Epithelial cell of esophagus (primary cell): Measurements from ENCODE around the gene C1orf50.

ENCODE experiments used
- DNase-seq: peaks from one replicate; pipeline ENCODE4 v3.0.0; 2010; ENCODE audit warnings: low read depth
- H3K4me3 ChIP-seq: 2 replicates; pipeline ENCODE4 v1.5.1; 2011; ENCODE audit warnings: mild to moderate bottlenecking, low read length, control low read depth
- CTCF ChIP-seq: IDR thresholded peaks from 2 replicates; pipeline ENCODE4 v1.5.1; 2011; ENCODE audit warnings: low read depth, mild to moderate bottlenecking, low read length, control low read depth, inconsistent platforms; ENCODE audit not compliant: insufficient read depth; ENCODE audit errors: missing control alignments

The C1orf50 gene

GRCh38 chr1:42731585-42731984, 35.5 kb upstream of the C1orf50 start:
- TF ChIP-seq CTCF, result no peak
- DNase-seq, result no peak
- no peak overlapping the region for H3K4me3 ChIP-seq

GRCh38 chr1:42732126-42732680, 34.8 kb upstream of the C1orf50 start:
- no peak for DNase-seq
- no peak overlapping the region for H3K4me3 ChIP-seq
- no peak for TF ChIP-seq CTCF

GRCh38 chr1:42733415-42734200, 33.4 kb upstream of the C1orf50 start:
- H3K4me3 ChIP-seq, result no peak overlapping the region
- DNase-seq, result no peak
- no peak for TF ChIP-seq CTCF

GRCh38 chr1:42734201-42735035, 32.6 kb upstream of the C1orf50 start:
- no peak for TF ChIP-seq CTCF
- no peak overlapping the region for H3K4me3 ChIP-seq
- DNase-seq, result no peak

- DNase-seq, result no peak
- no peak for TF ChIP-seq CTCF
- no peak overlapping the region for H3K4me3 ChIP-seq
These were observed 32.0 kb upstream of the C1orf50 start for GRCh38 chr1:42735056-42735455.

- no peak for TF ChIP-seq CTCF
- no peak overlapping the region for H3K4me3 ChIP-seq
- peak; percentile 73 for DNase-seq
These were observed 31.5 kb upstream of the C1orf50 start for GRCh38 chr1:42735477-42736105.
